NCI-H2227 (cell line): ENCODE data around the gene HOXC11.

ENCODE experiments used
- DNase-seq: peaks from one replicate; lab custom pipeline; 2025; ENCODE audit not compliant: unreplicated experiment; lab: John Stamatoyannopoulos, UW

HOXC11 gene

DNA sequence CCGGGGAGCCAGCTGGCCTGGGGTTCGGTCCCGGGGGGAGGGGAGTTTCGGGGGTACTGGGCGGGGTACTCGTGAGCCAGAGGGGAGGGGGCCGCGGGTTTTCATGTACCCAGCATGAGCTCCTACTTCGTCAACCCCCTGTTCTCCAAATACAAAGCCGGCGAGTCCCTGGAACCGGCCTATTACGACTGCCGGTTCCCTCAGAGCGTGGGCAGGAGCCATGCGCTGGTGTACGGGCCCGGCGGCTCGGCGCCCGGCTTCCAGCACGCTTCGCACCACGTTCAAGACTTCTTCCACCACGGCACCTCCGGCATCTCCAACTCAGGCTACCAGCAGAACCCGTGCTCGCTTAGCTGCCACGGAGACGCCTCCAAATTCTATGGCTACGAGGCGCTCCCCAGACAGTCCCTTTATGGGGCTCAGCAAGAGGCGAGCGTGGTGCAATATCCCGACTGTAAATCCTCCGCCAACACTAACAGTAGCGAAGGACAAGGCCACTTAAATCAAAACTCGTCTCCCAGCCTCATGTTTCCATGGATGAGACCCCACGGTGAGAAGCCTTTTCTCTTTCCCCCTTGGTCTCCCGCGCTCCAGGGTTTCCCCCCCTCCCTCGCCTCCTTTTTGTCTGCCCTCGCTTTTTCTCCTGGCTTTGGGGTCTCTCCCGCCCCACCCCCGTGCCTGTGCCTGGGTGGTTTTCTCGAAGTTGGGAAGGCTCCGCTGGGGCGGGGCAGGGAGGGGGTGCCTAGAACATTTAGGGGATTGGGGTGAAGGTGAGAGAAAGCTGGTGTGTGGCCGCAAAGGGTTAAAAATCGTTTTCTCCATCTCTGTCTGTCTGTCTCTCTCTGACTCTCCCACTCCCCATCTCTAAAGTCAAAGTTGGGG, 36.5 kb downstream of the HOXC11 start:
- peak; percentile 27 for DNase-seq

DNA sequence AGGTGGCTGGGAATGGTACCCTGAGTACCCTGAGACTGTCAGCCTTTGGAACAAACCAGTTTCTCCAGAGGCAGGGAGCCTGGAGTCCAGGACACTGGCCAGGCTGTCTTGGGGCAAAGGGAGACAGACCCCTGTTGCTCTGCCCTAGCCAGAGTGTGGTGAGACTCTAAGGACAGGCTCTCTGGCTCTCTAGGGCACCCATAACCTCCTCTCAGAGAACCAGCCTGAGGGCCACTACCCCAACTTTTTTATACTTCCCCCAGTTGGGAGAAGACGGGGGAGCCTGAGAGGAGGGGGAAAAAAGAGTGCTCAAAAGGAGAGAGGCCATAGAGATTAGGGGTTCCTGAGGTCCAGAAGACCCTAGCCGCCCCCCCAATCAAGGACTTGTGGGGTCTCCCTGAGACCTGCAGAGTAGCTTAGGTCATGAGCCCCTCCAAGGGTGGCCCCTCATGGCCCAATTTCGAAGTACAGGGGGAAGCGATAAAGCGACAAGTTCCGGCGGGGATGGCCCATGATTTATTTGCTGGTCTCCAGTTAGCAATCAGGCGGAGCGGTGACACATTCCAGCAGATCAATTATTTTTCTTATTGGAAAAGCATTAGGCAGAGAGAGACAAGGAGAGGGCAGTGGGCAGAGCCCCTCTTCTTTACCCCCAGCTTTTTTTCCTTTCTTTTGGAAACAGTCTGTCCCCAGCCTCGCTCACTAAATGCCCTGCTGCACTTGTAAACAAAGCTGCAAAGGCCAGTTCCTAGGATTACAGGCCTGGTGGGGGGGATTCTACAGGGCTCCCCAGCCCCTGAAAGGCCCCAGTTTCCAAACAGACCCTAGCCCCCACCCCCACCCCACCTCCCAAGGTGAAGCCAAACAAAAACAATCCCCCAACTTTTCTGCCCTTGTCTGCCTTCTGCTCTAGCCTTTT, 37.4 kb downstream of the HOXC11 start:
- no peak for DNase-seq

DNA sequence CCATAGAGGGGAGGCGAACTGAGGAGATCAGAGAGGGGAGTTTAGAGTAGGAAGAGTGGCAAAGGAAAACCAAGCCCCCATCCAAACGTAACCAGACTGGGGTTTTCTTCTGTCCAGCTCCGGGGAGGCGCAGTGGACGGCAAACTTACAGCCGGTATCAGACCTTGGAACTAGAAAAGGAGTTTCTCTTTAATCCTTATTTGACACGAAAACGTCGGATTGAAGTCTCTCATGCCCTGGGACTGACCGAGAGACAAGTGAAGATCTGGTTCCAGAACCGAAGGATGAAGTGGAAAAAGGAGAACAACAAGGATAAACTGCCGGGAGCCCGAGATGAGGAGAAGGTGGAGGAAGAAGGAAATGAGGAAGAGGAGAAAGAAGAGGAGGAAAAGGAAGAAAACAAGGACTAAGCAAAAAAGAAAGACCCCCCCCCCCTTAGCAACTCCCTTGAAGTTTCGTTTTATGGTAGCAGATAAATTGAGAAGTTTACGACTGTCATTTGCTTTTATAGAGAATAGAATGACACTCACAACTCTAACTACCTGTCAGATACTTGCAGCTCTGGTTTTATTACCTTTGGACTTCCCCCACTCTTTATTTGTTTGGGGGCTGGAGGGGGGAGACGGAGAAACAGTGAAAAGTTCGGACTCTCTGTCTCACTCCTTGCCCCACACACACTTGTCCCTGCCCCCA, 38.2 kb downstream of the HOXC11 start:
- no peak for DNase-seq

DNA sequence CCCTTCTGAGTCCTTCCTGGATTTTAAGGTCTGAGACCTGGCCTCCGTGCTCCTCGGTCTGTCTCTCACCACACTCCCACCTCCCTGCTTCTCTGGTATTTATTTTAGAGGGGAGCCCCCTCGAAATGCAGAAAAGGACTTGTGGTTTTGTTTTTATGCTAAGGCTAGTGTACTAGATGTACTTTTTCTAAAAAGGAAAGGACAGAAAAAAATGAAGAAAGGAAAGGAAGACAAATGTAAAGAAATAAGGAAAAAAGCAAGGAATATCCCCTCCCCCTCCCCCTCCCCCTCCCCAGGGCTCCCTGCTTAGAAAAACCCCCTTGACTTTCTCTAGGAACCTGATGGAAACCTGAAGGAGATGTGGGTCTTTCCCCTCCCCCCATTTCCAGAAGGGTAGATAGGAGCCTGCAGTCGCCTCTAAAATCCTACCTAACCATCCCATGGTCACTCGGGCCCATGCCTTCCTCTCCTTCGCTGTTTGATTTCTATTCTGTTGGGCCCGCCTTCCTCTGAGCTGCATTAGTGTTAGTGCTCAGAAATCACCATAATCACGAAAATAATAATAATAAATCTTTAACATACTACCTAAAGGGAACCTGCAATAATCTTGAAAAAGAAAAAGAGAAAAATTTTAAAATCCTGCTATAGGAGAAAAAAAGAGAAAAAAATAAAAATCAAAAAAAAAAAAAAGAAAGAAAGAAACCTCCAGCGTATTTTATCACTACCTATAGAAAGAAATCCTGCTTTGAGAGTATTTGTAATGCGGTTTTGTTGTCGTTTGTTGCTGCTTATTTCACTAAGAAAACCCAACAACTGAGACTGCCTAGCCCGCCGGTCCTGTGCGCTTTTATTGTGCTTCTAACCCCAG, 39.0 kb downstream of the HOXC11 start:
- no peak for DNase-seq

DNA sequence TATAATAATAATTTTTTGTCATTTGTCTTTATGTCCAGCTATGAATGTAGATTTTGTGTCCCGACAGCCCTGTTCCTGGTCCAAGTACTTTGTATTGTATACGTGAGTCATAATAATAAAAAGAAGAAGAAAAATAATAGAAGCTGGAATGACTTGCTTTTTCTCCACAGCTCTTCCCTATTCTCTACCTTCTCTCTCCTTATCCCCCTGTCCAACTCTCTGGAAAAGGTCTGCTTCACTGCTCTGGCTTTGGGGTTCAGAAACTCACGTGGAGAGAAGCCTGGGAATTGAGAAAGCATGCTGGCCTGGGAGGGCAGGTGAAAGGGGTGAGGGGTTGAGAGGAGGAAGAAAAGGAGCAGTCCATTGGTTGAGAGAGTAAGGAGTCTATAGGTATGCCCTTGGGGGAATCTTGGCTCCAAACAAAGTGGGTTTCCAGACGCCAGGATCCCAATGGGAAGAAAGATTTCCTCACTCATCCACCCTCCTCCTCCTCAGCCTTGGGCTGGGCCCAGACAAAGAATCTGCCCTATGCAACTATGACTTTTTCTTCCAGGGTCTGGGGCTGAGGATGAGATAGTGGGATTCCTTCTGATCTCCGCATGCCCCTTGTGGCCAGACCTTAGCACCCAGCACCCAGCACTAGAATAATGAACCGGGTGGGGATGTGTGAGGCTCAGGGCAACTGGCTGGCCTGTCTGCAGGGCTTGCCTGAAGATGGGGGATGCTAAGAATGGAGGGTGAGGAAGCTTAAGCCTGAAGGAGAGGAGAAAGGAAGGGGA, 39.9 kb downstream of the HOXC11 start:
- DNase-seq: no peak

DNA sequence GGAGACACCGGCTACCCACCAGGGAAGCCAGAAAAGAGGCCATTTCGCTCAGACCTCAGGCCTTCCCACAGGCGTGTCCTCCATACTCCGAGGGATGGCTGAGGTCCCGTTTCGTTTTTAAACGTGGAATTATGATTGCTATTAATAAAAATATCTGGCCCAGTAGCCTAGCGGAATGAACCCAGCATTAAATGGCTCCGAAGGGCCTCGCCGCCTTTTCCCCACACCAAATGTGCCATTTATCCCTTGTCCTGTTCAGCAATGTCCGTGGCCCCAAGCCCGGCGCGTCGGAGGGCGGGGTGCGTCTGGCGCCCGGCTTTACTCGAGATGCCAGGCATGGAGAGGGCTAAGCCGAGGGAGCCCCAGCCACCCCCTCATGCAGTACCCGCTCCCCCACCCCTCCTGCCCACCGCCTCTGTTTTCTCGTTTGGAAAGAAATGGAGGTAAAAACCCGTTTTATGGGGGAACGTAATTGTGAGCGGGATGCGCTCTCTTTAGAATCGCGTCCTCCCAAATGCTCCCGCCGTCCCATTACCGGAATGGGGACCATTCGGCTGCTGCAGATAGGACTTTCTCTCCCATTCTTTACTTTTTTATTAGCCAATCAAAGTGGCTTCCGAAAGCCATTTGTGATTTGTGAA, 41.6 kb downstream of the HOXC11 start:
- no peak for DNase-seq

DNA sequence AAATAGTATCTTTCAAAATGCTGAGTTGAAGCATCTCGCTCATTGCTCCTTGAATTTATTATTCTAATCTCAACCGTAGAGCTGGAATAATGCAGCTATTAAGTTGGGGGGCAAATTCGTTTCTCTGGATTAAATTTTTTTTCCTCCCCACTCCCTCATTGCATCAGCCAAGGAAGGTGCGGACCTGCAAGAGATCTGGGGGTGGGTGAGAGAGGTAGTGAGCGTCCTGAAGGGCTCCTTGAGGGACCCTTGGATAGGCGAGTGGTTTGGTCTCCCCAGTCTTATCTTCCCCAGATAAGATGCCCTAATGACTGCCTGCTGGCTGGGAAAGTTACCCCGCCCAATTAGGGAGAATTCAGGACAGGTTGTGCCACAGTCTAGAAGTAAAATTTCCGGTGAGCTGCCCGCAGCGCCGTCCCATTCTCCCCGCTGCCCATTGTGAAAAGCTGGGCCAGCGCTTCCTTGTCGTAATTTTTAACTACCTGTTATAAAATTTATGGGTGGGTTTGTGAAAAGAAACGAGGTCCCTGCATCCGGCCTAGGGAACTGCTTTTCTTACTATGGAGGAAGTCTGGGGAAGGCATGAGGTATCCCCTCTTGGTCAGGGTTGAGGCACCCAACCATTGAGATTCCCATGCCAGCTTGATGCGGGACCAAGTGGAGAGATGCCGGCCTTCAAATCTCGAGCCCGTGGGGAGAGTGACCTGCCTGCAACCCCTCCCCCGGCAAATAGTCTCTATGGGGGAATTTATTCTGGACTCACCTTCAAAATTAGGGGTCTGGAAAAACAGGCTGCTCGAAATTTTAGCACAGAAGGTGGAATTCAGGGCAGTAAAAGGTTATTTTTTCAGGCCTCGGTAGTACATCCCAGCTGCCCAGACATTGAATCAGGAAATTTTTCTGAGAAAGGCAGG, 42.3 kb downstream of the HOXC11 start:
- DNase-seq: peak; percentile 5

DNA sequence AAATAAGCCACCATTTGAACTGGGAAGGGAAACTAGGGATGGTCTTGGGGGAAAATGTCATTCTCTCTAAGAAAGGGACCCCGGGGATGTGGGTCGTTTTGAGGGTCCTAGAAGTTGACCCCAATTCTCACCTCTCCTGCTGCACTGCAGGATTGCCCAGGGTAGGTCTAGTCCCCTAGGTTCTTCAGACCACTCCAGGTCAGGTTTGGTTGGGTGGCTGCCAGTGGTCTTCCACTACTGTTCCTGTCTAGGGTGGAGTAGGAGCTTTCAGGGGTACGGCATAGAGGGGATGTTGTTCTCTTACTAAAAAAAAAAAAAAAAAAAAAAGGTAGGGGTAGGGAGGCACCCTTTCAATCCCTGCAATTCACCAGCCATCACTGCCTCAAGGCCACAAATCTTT, 43.1 kb downstream of the HOXC11 start:
- no peak for DNase-seq

DNA sequence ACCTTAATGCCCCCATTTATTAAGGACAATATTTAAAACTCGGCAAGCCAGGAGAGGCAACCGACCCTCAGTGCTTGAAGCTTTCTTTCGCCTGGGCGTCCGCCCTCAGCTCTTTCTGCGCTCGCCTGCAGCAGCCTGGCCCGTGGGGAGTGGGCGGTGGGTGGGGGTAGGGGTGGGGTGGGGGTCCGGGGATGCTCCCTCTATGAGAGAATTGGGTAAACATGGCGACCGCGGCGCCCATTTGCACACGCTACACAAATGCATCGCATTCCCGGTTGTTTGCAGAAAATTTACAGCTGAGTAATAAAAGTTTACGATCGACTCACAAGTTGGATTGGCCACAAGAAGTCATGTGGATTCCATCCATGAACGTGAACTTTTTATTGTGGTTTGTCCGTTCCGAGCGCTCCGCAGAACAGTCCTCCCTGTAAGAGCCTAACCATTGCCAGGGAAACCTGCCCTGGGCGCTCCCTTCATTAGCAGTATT, 43.6 kb downstream of the HOXC11 start:
- peak; percentile 13 for DNase-seq

DNA sequence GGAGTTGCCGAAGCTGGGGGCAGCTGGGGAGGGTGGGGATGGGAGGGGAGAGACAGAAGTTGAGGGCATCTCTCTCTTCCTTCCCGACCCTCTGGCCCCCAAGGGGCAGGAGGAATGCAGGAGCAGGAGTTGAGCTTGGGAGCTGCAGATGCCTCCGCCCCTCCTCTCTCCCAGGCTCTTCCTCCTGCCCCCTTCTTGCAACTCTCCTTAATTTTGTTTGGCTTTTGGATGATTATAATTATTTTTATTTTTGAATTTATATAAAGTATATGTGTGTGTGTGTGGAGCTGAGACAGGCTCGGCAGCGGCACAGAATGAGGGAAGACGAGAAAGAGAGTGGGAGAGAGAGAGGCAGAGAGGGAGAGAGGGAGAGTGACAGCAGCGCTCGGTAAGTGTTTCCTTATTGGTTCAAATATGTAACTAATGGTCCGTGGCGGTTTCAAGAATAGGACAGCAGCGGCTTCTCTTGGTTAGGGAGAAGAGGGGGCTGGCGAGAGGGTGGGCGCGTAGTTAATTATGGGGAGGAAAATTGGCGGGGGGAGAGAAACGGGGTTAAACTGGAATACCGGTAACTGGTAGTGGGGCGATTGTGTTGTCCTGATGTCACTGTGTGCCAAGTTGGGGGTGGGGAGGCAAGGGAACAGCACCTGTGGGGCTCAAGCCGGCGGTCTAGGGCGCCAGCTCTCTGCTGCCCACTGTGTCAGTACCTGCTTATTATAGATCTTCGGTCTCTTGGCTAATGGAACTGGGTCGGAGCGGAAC, 44.3 kb downstream of the HOXC11 start:
- DNase-seq: peak; percentile 46

DNA sequence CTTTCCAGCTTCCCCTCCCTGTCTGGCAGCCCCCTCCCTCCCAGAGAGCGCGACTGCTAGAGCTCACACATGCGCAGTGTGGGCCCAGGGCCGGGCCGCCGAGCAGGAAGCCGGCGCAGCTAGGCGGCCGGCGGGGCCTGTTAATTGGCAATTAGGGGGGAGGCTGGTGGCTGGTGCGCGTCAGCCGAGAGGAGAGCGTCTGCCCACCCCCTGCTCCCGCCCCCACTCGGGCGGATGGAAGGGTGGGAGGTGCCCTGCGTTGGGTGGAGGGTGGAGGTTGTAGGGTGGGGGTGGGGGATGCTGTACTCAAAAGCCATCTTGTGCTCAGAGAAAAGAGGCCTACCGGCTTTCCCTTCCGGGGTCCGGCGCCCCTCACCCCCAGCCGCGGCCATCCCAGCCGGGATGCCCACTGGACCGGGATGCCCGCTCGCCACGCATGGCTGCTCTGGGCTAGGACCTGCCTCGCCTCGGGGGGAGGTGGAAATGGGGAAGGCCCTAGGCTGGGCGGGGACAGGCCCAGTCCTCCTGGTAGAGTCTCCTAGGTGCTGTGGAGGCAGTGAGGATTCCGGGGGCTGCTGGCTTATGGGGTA, 45.0 kb downstream of the HOXC11 start:
- peak; percentile 89 for DNase-seq

DNA sequence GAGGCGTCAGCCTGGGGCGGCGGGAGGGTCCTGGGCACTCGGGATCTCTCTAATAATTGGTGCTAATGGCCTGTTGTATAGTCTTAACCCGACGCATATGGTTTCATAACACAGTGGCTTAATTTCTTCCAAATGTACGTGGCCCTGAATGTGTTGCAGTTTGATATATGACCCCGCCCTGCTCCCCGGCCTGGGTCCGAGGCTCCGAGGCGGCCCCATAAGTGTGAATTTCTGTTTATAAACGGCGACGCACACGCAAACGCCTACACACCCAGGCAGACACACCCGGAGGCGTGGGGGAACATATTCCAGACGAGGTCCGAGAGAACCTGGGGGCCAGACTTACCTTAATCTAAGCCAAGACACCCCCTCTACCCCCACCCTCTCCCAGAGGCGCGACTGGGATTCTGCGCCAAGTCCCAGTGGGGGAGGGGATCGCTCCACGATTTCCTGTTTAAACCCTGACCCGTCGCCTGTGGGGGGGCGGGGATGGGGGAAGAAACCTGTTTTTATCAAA, 45.6 kb downstream of the HOXC11 start:
- peak; percentile 47 for DNase-seq

DNA sequence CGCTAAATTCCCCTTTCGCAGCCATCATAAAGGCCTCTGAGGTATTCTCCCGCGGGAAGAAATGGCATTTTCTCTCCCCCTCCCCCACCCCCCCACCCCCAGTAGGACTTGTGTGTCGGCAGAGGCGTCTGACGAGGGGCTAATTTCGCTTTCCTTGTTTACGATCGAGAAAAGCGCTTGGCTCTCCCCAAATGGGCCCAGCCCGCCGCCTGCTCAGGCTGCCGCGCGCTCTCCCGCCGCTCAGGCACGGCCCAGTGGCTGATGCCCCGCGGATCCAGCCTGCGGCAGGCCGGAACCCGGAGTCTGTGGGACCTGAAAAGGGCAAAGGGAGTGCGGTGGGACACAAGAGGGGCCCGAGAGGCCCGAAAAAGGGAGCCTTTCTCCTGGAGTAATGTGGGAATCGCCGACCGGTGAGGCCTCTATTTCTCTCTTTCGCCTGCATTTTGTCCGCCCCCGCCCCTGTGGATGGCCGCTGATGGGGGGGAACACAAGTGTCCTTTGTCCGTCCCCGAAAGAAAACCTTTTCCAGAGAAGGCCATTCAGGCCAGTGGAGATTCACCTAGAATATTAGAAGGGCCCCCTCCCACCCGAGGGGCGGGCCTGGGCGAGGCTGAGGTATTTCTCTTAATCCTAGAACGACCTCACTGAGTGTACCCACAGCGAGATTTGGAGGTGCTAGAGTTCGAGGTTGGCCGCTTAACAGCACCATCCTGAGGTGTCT, 46.3 kb downstream of the HOXC11 start:
- DNase-seq: peak; percentile 47

DNA sequence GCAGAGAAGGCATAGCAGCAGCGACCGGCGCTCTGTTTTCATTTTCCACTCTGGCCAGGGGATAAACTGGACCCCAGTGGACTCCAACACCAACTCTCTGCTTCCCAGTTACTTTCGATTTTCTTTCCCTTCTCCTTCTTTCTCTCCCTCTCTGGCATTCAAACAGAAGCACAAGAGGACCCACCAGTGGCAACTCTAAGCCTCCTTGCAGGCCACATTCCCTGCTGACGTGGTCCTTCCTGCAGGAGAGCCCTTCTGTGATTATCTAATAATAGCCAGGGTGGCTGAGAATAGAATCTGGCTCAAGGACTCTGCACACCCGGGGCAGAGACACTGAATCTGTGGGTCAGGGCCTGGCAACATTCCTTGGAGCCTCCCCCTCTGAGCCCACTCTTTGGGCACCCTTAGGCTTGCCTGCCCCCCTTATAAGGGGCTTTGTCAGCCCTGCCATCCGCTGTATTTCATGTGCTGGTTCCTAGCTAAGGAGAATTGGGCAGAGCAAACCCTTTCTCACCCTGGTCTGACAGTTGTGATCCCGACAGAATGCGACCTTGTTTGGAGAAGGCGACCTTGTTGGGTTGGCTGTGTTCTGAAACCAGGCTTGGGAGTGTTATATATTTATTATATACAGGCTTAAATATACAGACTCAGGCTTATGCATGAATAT, 47.1 kb downstream of the HOXC11 start:
- DNase-seq: peak; percentile 6
